ENCODE data around the gene USP49.

Gene USP49

GRCh38 chr6:41914343-41914742 lies 19.2 kb upstream of the USP49 start:
- TF ChIP-seq POLR2AphosphoS5 (IDR thresholded peaks at IDR 0.05; ENCODE audit: low read depth) (no peak), REST (IDR thresholded peaks at IDR 0.05; ENCODE audit: insufficient replicate concordance, low read depth) (no peak), GABPA (IDR thresholded peaks at IDR 0.05; ENCODE audit: low read depth) (no peak), CTCF (IDR thresholded peaks at IDR 0.05; ENCODE audit: insufficient read depth, low read length) (no peak), SPI1 (IDR thresholded peaks at IDR 0.05; ENCODE audit: borderline replicate concordance, low read depth) (no peak)
- Histone ChIP-seq H3K27ac (replicated peaks) (no peak overlapping the region), H3K27me3 (ENCODE audit: insufficient read depth, poor library complexity, severe bottlenecking) (no peaks in the 10 kb centered on the region), H3K4me3 (replicated peaks; ENCODE audit: insufficient read depth, low read length) (no peak overlapping the region)
- DNase-seq (ENCODE audit: low read depth in 1 of 2, low spot score in 1 of 2): no peak

- TF ChIP-seq REST (IDR thresholded peaks at IDR 0.05; ENCODE audit: insufficient replicate concordance, low read depth): no peak
- no peak for TF ChIP-seq POLR2AphosphoS5 (IDR thresholded peaks at IDR 0.05; ENCODE audit: low read depth)
- TF ChIP-seq CTCF (IDR thresholded peaks at IDR 0.05; ENCODE audit: insufficient read depth, low read length): no peak
- Histone ChIP-seq H3K4me3 (replicated peaks; ENCODE audit: insufficient read depth, low read length) (no peak overlapping the region), H3K27ac (replicated peaks) (no peak overlapping the region), H3K27me3 (ENCODE audit: insufficient read depth, poor library complexity, severe bottlenecking) (no peaks in the 10 kb centered on the region)
- DNase-seq (ENCODE audit: low read depth in 1 of 2, low spot score in 1 of 2): no peak
These were observed 14.6 kb upstream of the USP49 start for GRCh38 chr6:41909727-41910126.

DNA sequence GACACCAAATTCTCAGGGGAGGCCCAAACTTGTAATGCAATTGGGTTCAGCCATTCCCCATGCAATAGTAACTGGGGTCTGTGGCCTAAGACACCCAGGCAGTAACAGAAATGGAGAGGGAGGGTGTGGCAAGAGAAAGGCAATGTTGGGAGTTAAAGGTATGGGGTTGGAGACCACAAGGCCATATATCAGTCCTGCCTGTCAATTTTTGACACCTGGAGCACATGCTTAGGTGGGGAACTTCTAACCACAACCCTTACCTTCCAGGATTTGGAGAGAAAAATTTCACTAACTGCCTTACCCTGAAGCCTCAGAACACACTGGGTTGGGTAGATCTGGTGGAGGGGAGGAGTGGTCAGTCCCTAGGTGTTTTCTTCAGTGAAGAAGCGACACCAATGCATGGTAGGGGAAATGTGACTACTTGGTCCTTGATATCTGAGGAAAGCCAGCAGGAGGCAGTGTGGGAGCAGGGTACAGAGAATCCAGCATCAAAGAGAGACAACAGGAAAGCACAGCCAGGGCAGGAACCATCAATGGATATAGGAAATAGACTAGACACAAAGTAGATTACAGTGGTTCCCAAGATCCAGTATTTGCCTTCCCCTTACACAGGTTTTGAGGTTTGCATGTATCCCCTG lies 6.8 kb upstream of the USP49 start:
- Histone ChIP-seq H3K27me3 (ENCODE audit: insufficient read depth, poor library complexity, severe bottlenecking) (no peaks in the 10 kb centered on the region), H3K4me3 (replicated peaks; ENCODE audit: insufficient read depth, low read length) (no peak overlapping the region), H3K27ac (replicated peaks) (no peak overlapping the region)
- TF ChIP-seq SPI1 (IDR thresholded peaks at IDR 0.05; ENCODE audit: borderline replicate concordance, low read depth) (no peak), CTCF (IDR thresholded peaks at IDR 0.05; ENCODE audit: insufficient read depth, low read length) (no peak), POLR2AphosphoS5 (IDR thresholded peaks at IDR 0.05; ENCODE audit: low read depth) (no peak), GABPA (IDR thresholded peaks at IDR 0.05; ENCODE audit: low read depth) (no peak), REST (IDR thresholded peaks at IDR 0.05; ENCODE audit: insufficient replicate concordance, low read depth) (no peak)
- DNase-seq (ENCODE audit: low read depth in 1 of 2, low spot score in 1 of 2): peak in 1 of 2 experiments; percentile 46
